Type B pancreatic cell (in vitro differentiated cells): ENCODE data around the gene SHC3. TPM values are rescaled to one million over a fixed set of nuclear protein-coding genes. Genes with fewer than 3 reads are reported as not detected.
A peak's percentile ranks its signal among the peaks of the same experiment; 100 is the strongest.

Experiments
- DNase-seq: peaks from one replicate; pipeline ENCODE4 v3.0.0; 2021; ENCODE audit warnings: mixed read lengths; ENCODE audit not compliant: unreplicated experiment; ENCODE audit errors: extremely low spot score
- H3K27ac Mint-ChIP-seq: 2 replicates; pipeline ENCODE4 v1.8.0; 2021; ENCODE audit warnings: mild to moderate bottlenecking, mixed read lengths
- H3K27me3 Mint-ChIP-seq: 2 replicates; pipeline ENCODE4 v1.8.0; 2021; ENCODE audit warnings: mixed read lengths
- H3K36me3 Mint-ChIP-seq: 2 replicates; pipeline ENCODE4 v1.8.0; 2021; ENCODE audit warnings: mixed read lengths
- H3K4me1 Mint-ChIP-seq: one replicate; pipeline ENCODE4 v1.8.0; 2021; ENCODE audit warnings: mixed read lengths; ENCODE audit not compliant: unreplicated experiment
- H3K4me3 Mint-ChIP-seq: 2 replicates; pipeline ENCODE4 v1.8.0; 2021; ENCODE audit warnings: mild to moderate bottlenecking, mixed read lengths
- H3K9me3 Mint-ChIP-seq: 2 replicates; pipeline ENCODE4 v1.8.0; 2021; ENCODE audit warnings: mixed read lengths
- total RNA-seq: library from RNA; stranded (reverse); gene quantifications from 2 replicates; pipeline ENCODE4 v1.2.1, GENCODE V29; 2021; ENCODE audit warnings: low replicate concordance
- TF ChIP-seq, protein P1 (sequence below): fragments of 200-600 bp; sonication (generic); conservative IDR thresholded peaks from 2 replicates; pipeline ENCODE4 v1.5.0; 2021; ENCODE audit warnings: antibody characterized with exemption, mild to moderate bottlenecking

SHC3 gene
- total RNA-seq, 1 donor from 2014 or later, result 5.3 TPM

- no peak overlapping the region for H3K4me3 Mint-ChIP-seq
- peaks cover 22% of the 10 kb centered on the region for H3K27me3 Mint-ChIP-seq
- TF ChIP-seq, protein P1, sequence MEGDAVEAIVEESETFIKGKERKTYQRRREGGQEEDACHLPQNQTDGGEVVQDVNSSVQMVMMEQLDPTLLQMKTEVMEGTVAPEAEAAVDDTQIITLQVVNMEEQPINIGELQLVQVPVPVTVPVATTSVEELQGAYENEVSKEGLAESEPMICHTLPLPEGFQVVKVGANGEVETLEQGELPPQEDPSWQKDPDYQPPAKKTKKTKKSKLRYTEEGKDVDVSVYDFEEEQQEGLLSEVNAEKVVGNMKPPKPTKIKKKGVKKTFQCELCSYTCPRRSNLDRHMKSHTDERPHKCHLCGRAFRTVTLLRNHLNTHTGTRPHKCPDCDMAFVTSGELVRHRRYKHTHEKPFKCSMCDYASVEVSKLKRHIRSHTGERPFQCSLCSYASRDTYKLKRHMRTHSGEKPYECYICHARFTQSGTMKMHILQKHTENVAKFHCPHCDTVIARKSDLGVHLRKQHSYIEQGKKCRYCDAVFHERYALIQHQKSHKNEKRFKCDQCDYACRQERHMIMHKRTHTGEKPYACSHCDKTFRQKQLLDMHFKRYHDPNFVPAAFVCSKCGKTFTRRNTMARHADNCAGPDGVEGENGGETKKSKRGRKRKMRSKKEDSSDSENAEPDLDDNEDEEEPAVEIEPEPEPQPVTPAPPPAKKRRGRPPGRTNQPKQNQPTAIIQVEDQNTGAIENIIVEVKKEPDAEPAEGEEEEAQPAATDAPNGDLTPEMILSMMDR, result no peak
- no peaks in the 10 kb centered on the region for H3K36me3 Mint-ChIP-seq
- no peaks in the 10 kb centered on the region for H3K9me3 Mint-ChIP-seq
- H3K27ac Mint-ChIP-seq, result no peak overlapping the region
- DNase-seq, result no peak
- H3K4me1 Mint-ChIP-seq, result peaks cover 23% of the 10 kb centered on the region
Observed at GRCh38 chr9:89183146-89183545, 4.5 kb upstream of the SHC3 start.

DNA sequence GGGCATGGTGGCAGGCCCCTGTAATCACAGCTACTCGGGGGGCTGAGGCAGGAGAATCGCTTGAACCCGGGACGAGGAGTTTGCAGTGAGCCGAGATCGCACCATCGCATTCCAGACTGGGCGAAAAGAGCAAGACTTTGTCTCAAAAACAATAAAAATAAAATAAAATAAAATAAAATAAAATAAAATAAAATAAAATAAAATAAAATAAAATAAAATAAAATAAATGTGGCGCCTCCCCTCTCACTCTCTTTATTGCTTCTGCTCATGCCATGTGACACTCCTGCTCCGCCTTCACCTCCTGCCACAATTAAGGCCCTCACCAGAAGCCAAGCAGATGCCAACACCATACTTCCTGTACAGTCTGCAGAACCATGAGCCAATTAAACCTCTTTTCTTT is 3.8 kb upstream of the SHC3 start:
- TF ChIP-seq, protein P1, result no peak
- H3K27me3 Mint-ChIP-seq, result peaks cover 26% of the 10 kb centered on the region
- DNase-seq, result no peak
- H3K9me3 Mint-ChIP-seq, result no peaks in the 10 kb centered on the region
- no peaks in the 10 kb centered on the region for H3K36me3 Mint-ChIP-seq
- H3K27ac Mint-ChIP-seq, result no peak overlapping the region
- H3K4me3 Mint-ChIP-seq, result no peak overlapping the region
- peaks cover 23% of the 10 kb centered on the region for H3K4me1 Mint-ChIP-seq

DNA sequence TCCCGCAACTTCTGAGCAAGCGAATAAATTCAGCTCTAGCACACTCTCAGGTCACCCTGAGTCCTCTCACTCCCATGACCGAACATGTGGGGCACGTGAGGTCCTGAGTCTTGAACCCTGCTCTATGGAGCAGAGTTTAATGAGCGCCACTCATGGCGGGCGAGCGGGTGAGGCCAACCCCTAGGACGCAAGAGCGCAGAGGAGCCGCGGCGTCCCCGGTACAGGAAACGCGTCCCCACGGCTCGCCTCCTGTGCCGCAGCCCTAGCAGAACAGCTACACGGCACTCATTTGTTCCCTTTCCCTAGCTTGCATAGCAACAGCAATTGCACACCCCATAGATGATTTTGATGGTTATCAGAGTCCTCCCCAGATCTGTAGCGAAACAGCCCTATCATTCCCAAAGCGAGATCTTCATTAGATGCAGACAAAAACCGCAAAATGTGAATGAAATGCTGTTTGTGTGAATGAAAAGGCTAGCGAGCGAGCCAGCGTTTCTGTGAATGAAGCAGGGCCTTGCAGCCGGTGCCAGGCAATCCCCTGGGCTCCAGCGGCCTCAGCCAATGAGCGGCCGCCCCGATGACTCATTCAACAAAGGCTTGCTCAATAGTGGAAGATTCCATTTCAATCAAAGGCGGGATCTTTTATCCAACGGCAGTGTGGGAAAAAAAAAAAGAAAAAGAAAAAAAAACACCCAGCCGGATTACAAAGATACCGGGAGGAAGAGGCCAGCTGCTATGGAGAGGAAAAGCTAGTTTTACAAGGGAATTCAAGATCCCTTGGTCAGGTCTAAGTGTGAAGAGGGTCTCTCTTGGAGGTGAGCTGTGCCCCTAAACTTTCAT is 1.5 kb upstream of the SHC3 start:
- H3K27ac Mint-ChIP-seq, result peak overlapping the region; percentile 91
- peak; percentile 86 for DNase-seq
- TF ChIP-seq, protein P1, result no peak
- H3K4me3 Mint-ChIP-seq, result peak overlapping the region; percentile 87
- no peaks in the 10 kb centered on the region for H3K9me3 Mint-ChIP-seq
- peaks cover 48% of the 10 kb centered on the region for H3K27me3 Mint-ChIP-seq
- peaks cover 34% of the 10 kb centered on the region for H3K4me1 Mint-ChIP-seq
- H3K36me3 Mint-ChIP-seq, result no peaks in the 10 kb centered on the region

DNA sequence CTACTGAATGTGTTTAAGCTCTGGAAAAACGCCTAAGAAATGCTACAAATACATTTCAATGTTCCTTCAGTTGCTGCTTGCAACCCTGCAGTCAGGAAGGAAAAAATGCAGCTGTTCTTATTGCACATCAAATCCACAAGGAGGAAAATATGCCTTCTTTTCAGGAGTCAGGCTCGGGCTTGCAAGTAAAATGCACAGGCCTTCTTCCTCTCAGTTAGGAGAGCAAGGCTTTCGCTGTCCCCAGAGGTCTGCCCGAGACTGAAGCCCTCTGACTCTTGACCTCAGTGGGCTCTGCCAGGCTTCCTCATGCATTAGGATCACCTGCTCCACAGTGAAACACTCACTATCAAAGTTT is 899 bp upstream of the SHC3 start:
- TF ChIP-seq, protein P1, result peak; percentile 20
- H3K4me3 Mint-ChIP-seq, result peak overlapping the region; percentile 87
- peaks cover 34% of the 10 kb centered on the region for H3K4me1 Mint-ChIP-seq
- peaks cover 53% of the 10 kb centered on the region for H3K27me3 Mint-ChIP-seq
- no peaks in the 10 kb centered on the region for H3K36me3 Mint-ChIP-seq
- no peaks in the 10 kb centered on the region for H3K9me3 Mint-ChIP-seq
- peak overlapping the region; percentile 91 for H3K27ac Mint-ChIP-seq
- no peak for DNase-seq

DNA sequence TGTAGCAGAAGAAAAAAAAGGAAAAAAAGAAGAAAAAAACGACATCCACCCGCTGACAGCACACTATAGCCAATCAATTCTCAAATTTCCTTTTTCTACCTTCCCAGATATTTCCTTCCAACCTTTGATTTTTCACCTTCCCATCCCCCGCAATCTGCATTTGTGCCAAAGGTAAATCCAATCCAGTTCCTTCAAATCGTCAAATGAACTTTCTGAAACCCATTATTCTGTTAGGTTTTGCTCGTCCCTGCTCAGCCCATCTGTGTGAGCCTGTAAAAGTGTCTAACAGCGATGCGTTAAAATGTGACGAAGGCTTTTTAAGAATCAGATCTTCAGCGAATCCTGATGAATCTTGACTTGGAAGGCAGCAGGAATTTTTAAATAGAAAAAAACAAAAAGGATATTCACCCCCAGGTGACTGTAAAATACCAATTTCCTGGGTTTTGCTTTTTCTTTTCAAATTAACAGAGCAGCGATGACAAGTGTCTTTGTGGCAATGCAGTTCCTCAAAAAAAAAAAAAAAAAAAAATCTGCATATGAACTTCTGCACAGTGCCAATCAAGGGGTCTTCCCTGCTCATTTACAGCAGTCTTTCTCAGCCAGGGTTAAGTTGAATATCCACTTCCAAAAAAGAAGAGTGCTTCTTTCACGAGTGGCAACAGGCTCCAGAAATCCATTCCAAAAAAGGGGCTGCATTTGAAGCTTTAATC is 367 bp upstream of the SHC3 start:
- peaks cover 34% of the 10 kb centered on the region for H3K4me1 Mint-ChIP-seq
- TF ChIP-seq, protein P1, result no peak
- no peaks in the 10 kb centered on the region for H3K36me3 Mint-ChIP-seq
- peak overlapping the region; percentile 87 for H3K4me3 Mint-ChIP-seq
- peaks cover 51% of the 10 kb centered on the region for H3K27me3 Mint-ChIP-seq
- no peak for DNase-seq
- H3K27ac Mint-ChIP-seq, result peak overlapping the region; percentile 91
- no peaks in the 10 kb centered on the region for H3K9me3 Mint-ChIP-seq
